H9 (cell line): ENCODE measurements around the gene HSD17B13. TPM values are rescaled to one million over a fixed set of nuclear protein-coding genes. Genes with fewer than 3 reads are reported as not detected.

ENCODE experiments used
- DNase-seq: peaks from one replicate; pipeline ENCODE4 v3.0.0-alpha.2; 2017
- H2AFZ ChIP-seq: one replicate; pipeline ENCODE4 v1.6.1; 2013; ENCODE audit warnings: mild to moderate bottlenecking, low read length, control low read depth, moderate library complexity
- H2AK5ac ChIP-seq: 2 replicates; pipeline ENCODE4 v1.6.1; 2013; ENCODE audit warnings: low read length, control low read depth, mixed read lengths; ENCODE audit not compliant: insufficient read length
- H2BK120ac ChIP-seq: one replicate; pipeline ENCODE4 v1.6.1; 2013; ENCODE audit warnings: low read depth, mild to moderate bottlenecking, low read length, control low read depth, inconsistent platforms; ENCODE audit not compliant: poor library complexity, severe bottlenecking
- H2BK12ac ChIP-seq: 2 replicates; pipeline ENCODE4 v1.6.1; 2013; ENCODE audit warnings: low read length, control low read depth, mixed read lengths, low read depth; ENCODE audit not compliant: insufficient read length
- H2BK15ac ChIP-seq: 2 replicates; pipeline ENCODE4 v1.6.1; 2013; ENCODE audit warnings: low read depth, low read length, control low read depth
- H2BK20ac ChIP-seq: one replicate; pipeline ENCODE4 v1.6.1; 2013; ENCODE audit warnings: low read depth, mild to moderate bottlenecking, low read length, control low read depth, inconsistent platforms; ENCODE audit not compliant: poor library complexity, severe bottlenecking
- H2BK5ac ChIP-seq: 2 replicates; pipeline ENCODE4 v1.6.1; 2013; ENCODE audit warnings: low read length, control low read depth, mixed read lengths; ENCODE audit not compliant: insufficient read length
- H3K14ac ChIP-seq: 2 replicates; pipeline ENCODE4 v1.6.1; 2013; ENCODE audit warnings: low read length, control low read depth; ENCODE audit not compliant: insufficient read depth
- H3K18ac ChIP-seq: 2 replicates; pipeline ENCODE4 v1.6.1; 2013; ENCODE audit warnings: low read depth, mild to moderate bottlenecking, mixed read lengths, low read length, control low read depth; ENCODE audit not compliant: insufficient read length
- H3K23ac ChIP-seq: 2 replicates; pipeline ENCODE4 v1.6.1; 2013; ENCODE audit warnings: low read length, control low read depth, mixed read lengths, low read depth; ENCODE audit not compliant: insufficient read length
- H3K23me2 ChIP-seq: 2 replicates; pipeline ENCODE4 v1.6.1; 2013; ENCODE audit warnings: low read depth, mild to moderate bottlenecking, mixed read lengths, low read length, control low read depth; ENCODE audit not compliant: insufficient read length, poor library complexity, severe bottlenecking
- H3K27ac ChIP-seq: 2 replicates; pipeline ENCODE4 v1.5.1; 2013; ENCODE audit warnings: low read length, control low read depth, mixed read lengths, low read depth; ENCODE audit not compliant: insufficient read length
- H3K27me3 ChIP-seq: 2 replicates; pipeline ENCODE4 v1.6.1; 2013; ENCODE audit warnings: low read length, control low read depth, inconsistent platforms; ENCODE audit not compliant: insufficient read depth
- H3K4ac ChIP-seq: 2 replicates; pipeline ENCODE4 v1.6.1; 2013; ENCODE audit warnings: low read depth, mild to moderate bottlenecking, control low read depth, inconsistent platforms, low read length, moderate library complexity
- H3K4me1 ChIP-seq: 2 replicates; pipeline ENCODE4 v1.6.1; 2013; ENCODE audit warnings: low read length, control low read depth, inconsistent platforms; ENCODE audit not compliant: insufficient read depth
- H3K4me2 ChIP-seq: 2 replicates; pipeline ENCODE4 v1.6.1; 2013; ENCODE audit warnings: low read length, control low read depth, mixed read lengths; ENCODE audit not compliant: insufficient read length, insufficient read depth
- H3K56ac ChIP-seq: 2 replicates; pipeline ENCODE4 v1.6.1; 2013; ENCODE audit warnings: low read depth, mild to moderate bottlenecking, mixed read lengths, low read length, control low read depth; ENCODE audit not compliant: insufficient read length
- H3K79me1 ChIP-seq: 2 replicates; pipeline ENCODE4 v1.6.1; 2013; ENCODE audit warnings: low read depth, mild to moderate bottlenecking, moderate library complexity, low read length, control low read depth, inconsistent platforms; ENCODE audit not compliant: insufficient read depth, poor library complexity, severe bottlenecking
- H3K79me2 ChIP-seq: 2 replicates; pipeline ENCODE4 v1.6.1; 2013; ENCODE audit warnings: low read length, control low read depth, inconsistent platforms; ENCODE audit not compliant: insufficient read depth
- H3K9ac ChIP-seq: 2 replicates; pipeline ENCODE4 v1.6.1; 2013; ENCODE audit warnings: low read length, control low read depth, mixed read lengths; ENCODE audit not compliant: insufficient read length; ENCODE audit errors: extremely low read depth
- H3K9me3 ChIP-seq: one replicate; pipeline ENCODE4 v1.6.1; 2013; ENCODE audit warnings: low read depth, low read length, inconsistent platforms; ENCODE audit not compliant: control insufficient read depth
- H3T11ph ChIP-seq: one replicate; pipeline ENCODE4 v1.6.1; 2013; ENCODE audit warnings: mild to moderate bottlenecking, low read length, control low read depth, inconsistent platforms
- H4K20me1 ChIP-seq: one replicate; pipeline ENCODE4 v1.6.1; 2013; ENCODE audit not compliant: control insufficient read depth, insufficient read length, insufficient read depth
- H4K5ac ChIP-seq: 2 replicates; pipeline ENCODE4 v1.6.1; 2013; ENCODE audit warnings: low read depth, mild to moderate bottlenecking, mixed read lengths, low read length, control low read depth; ENCODE audit not compliant: insufficient read length
- H4K8ac ChIP-seq: replicated peaks from 2 replicates; pipeline ENCODE4 v1.6.1; 2013; ENCODE audit warnings: low read length, control low read depth, mixed read lengths, low read depth; ENCODE audit not compliant: insufficient read length
- H4K91ac ChIP-seq: 2 replicates; pipeline ENCODE4 v1.6.1; 2013; ENCODE audit warnings: low read depth, mild to moderate bottlenecking, moderate library complexity, mixed read lengths, low read length, control low read depth; ENCODE audit not compliant: insufficient read length
- H3K27ac Mint-ChIP-seq, 3 experiments: 2 replicates in 2 of 3; 3 replicates in 1 of 3; pipeline ENCODE4 v1.8.0; 2020 to 2021; ENCODE audit warnings: mixed read lengths in 3 of 3, mild to moderate bottlenecking in 1 of 3, moderate library complexity in 1 of 3
- H3K27me3 Mint-ChIP-seq: 2 replicates; pipeline ENCODE4 v1.8.0; 2021; ENCODE audit warnings: low read depth, mild to moderate bottlenecking, moderate library complexity, mixed read lengths
- H3K36me3 Mint-ChIP-seq, 3 experiments: 2 replicates in 2 of 3; 3 replicates in 1 of 3; pipeline ENCODE4 v1.8.0; 2020 to 2021; ENCODE audit warnings: low read depth in 3 of 3, mixed read lengths in 3 of 3; ENCODE audit not compliant: insufficient read depth in 1 of 3
- H3K4me1 Mint-ChIP-seq, 2 experiments: 2 replicates each; pipeline ENCODE4 v1.8.0; 2020; ENCODE audit warnings: mixed read lengths in 2 of 2
- H3K4me3 Mint-ChIP-seq, 2 experiments: 2 replicates in 1 of 2; 3 replicates in 1 of 2; pipeline ENCODE4 v1.8.0; 2020 to 2021; ENCODE audit warnings: mild to moderate bottlenecking in 2 of 2, mixed read lengths in 2 of 2, moderate library complexity in 1 of 2
- H3K9me3 Mint-ChIP-seq, 2 experiments: 2 replicates in 1 of 2; 3 replicates in 1 of 2; pipeline ENCODE4 v1.8.0; 2020; ENCODE audit warnings: mild to moderate bottlenecking in 2 of 2, mixed read lengths in 2 of 2, moderate library complexity in 1 of 2
- WGBS: extraction: QIAGEN DNeasy Blood & Tissue Kit; methylation state at CpG from one replicate; pipeline ENCODE4 v1.1.7; 2013; ENCODE audit warnings: missing lambda C conversion rate, low lambda C conversion rate, mixed read lengths; ENCODE audit not compliant: insufficient read length; ENCODE audit errors: extremely low coverage; 5-methylcytosine and 5-hydroxymethylcytosine counted together
- total RNA-seq: library from RNA; stranded (reverse); gene quantifications from 2 replicates; pipeline ENCODE4 v1.2.1, GENCODE V29; 2021
- TF ChIP-seq, protein P1 (sequence below): fragments of 200-600 bp; sonication (generic); conservative IDR thresholded peaks from 3 replicates; pipeline ENCODE4 v1.8.0; 2021; ENCODE audit warnings: antibody characterized with exemption, mild to moderate bottlenecking

The HSD17B13 gene
- total RNA-seq, 1 experiment from 2014 or later = not detected

- H3K9me3 Mint-ChIP-seq = no peaks in the 10 kb centered on the region; a peak in 1 of 5 replicates
- Histone ChIP-seq H4K91ac (no peak overlapping the region), H2AFZ (no peak overlapping the region)
Observed at GRCh38 chr4:87304745-87305432, 17.8 kb downstream of the HSD17B13 start.

More at GRCh38 chr4:87304745-87305432, 17.8 kb downstream of the HSD17B13 start:
- H3K23me2 ChIP-seq = no peaks in the 10 kb centered on the region
- TF ChIP-seq, protein P1, sequence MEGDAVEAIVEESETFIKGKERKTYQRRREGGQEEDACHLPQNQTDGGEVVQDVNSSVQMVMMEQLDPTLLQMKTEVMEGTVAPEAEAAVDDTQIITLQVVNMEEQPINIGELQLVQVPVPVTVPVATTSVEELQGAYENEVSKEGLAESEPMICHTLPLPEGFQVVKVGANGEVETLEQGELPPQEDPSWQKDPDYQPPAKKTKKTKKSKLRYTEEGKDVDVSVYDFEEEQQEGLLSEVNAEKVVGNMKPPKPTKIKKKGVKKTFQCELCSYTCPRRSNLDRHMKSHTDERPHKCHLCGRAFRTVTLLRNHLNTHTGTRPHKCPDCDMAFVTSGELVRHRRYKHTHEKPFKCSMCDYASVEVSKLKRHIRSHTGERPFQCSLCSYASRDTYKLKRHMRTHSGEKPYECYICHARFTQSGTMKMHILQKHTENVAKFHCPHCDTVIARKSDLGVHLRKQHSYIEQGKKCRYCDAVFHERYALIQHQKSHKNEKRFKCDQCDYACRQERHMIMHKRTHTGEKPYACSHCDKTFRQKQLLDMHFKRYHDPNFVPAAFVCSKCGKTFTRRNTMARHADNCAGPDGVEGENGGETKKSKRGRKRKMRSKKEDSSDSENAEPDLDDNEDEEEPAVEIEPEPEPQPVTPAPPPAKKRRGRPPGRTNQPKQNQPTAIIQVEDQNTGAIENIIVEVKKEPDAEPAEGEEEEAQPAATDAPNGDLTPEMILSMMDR = no peak
- no peak overlapping the region for H3K9ac ChIP-seq
- Mint-ChIP-seq H3K36me3 (no peaks in the 10 kb centered on the region), H3K4me3 (no peak overlapping the region), H3K27ac (no peak overlapping the region), H3K4me1 (no peaks in the 10 kb centered on the region), H3K27me3 (no peaks in the 10 kb centered on the region)
- no peak overlapping the region for H2BK15ac ChIP-seq
- no peaks in the 10 kb centered on the region for H3K27me3 ChIP-seq
- no peak overlapping the region for H3K27ac ChIP-seq
- no peak overlapping the region for H2BK5ac ChIP-seq
- H3T11ph ChIP-seq = no peak overlapping the region
- no peak overlapping the region for H2BK20ac ChIP-seq
- no peaks in the 10 kb centered on the region for H3K4me1 ChIP-seq
- H2BK120ac ChIP-seq = no peak overlapping the region
- H3K18ac ChIP-seq = no peak overlapping the region
- no peak overlapping the region for H3K23ac ChIP-seq
- H3K14ac ChIP-seq = no peak overlapping the region
- no peaks in the 10 kb centered on the region for H3K79me2 ChIP-seq
- no peak overlapping the region for H4K8ac ChIP-seq
- H3K4ac ChIP-seq = no peak overlapping the region
- WGBS = no CpG with 5 or more reads among the region's 10 CpGs
- no peak for DNase-seq
- no peaks in the 10 kb centered on the region for H4K20me1 ChIP-seq
- no peak overlapping the region for H3K4me2 ChIP-seq
- H2BK12ac ChIP-seq = no peak overlapping the region
- no peaks in the 10 kb centered on the region for H3K79me1 ChIP-seq
- no peaks in the 10 kb centered on the region for H3K9me3 ChIP-seq
- no peak overlapping the region for H4K5ac ChIP-seq
- no peak overlapping the region for H3K56ac ChIP-seq
- H2AK5ac ChIP-seq = no peak overlapping the region
